Left lung (tissue), 10 donors: Measurements from ENCODE around the gene TMEM214. TPM values are rescaled to one million over a fixed set of nuclear protein-coding genes. Genes with fewer than 3 reads are reported as not detected.
A peak's percentile ranks its signal among the peaks of the same experiment; 100 is the strongest.

ENCODE experiments used
- ATAC-seq: fragments of 200-7000 bp; cut with Tn5 transposase; one replicate; pipeline ENCODE4 v1.9.1; 2020; ENCODE audit warnings: moderate library complexity
- DNase-seq, 4 donors: peaks; one replicate each; pipeline ENCODE4 v3.0.0-alpha.2; 2013 to 2020
- H3K27ac ChIP-seq, 2 donors: fragments of 200-600 bp; sonication (generic) in 1 of 2; one replicate each; pipeline versions ENCODE4 v1.5.0 to v1.8.0; 2020 to 2021
- H3K27me3 ChIP-seq, 2 donors: fragments of 200-600 bp; sonication (generic) in 1 of 2; one replicate each; pipeline versions ENCODE4 v1.5.0 to v1.8.0; 2020 to 2021
- H3K36me3 ChIP-seq, 2 donors: fragments of 200-600 bp; sonication (generic) in 1 of 2; one replicate each; pipeline versions ENCODE4 v1.5.0 to v1.8.0; 2020 to 2021
- H3K4me1 ChIP-seq, 2 donors: fragments of 200-600 bp; one replicate each; pipeline ENCODE4 v1.8.0; 2021
- H3K4me3 ChIP-seq, 2 donors: fragments of 200-600 bp; sonication (generic) in 1 of 2; one replicate each; pipeline versions ENCODE4 v1.5.0 to v1.8.0; 2020 to 2021; ENCODE audit warnings: mild to moderate bottlenecking in 1 of 2
- H3K9me3 ChIP-seq, 2 donors: fragments of 200-600 bp; sonication (generic) in 1 of 2; one replicate each; pipeline versions ENCODE4 v1.5.0 to v1.8.0; 2020 to 2021
- CTCF ChIP-seq, 2 donors: fragments of 200-600 bp; sonication (generic) in 1 of 2; IDR thresholded peaks; one replicate each; pipeline versions ENCODE4 v1.5.0 to v1.8.0; 2021; ENCODE audit warnings: antibody characterized with exemption in 2 of 2
- intact Hi-C, 2 donors: fragments of 100-400 bp; cut with DNase I; formaldehyde crosslinking; loops; one replicate each; pipeline versions ENCODE4 v1.11.2 to v1.14.2; 2022
- polyA plus RNA-seq, 6 donors: library from polyadenylated mRNA; unstranded; fragments of 120-200 nt; gene quantifications; one replicate each; pipeline ENCODE4 v1.2.1, GENCODE V29; 2013; ENCODE audit not compliant: insufficient read length in 6 of 6
- total RNA-seq, 2 donors: library from RNA; stranded (reverse); fragmentation: NEBNext Ultra II Directional; extraction: Animal tissue kit (Norgen Biotek cat#: 25700); gene quantifications; one replicate each; pipeline ENCODE4 v1.2.1, GENCODE V29; 2021
- donor health status: DM: no; HTN: yes; CAD: no.
- donor health status: DM: no; HTN: no; CAD: no.

Gene TMEM214
- total and polyA plus RNA-seq, 8 donors, result 59.8 to 105 (median 73.9) TPM

GRCh38 chr2:27019931-27020855, 12.6 kb upstream of the TMEM214 start:
- H3K36me3 ChIP-seq, result peaks cover 0 to 25% of the 10 kb centered on the region in 2 donors
- intact Hi-C loops, result loop anchor here in 1 of 2 donors (5.0 to 10.0 kb wide), 2 partner anchors 53 to 175 kb away; partner anchors contain the start of gene DPYSL5
- no peak overlapping the region for H3K4me3 ChIP-seq
- H3K4me1 ChIP-seq, result peaks cover 7 to 12% of the 10 kb centered on the region in 2 donors
- no peaks in the 10 kb centered on the region for H3K27me3 ChIP-seq
- no peak overlapping the region for H3K27ac ChIP-seq
- no peak for TF ChIP-seq CTCF (IDR thresholded peaks at IDR 0.05)
- ATAC-seq, result no peak
- DNase-seq, result peak in 1 of 4 donors; percentile 12
- H3K9me3 ChIP-seq, result no peaks in the 10 kb centered on the region

- Histone ChIP-seq H3K27ac (no peak overlapping the region), H3K36me3 (peaks cover 0 to 37% of the 10 kb centered on the region in 2 donors), H3K4me1 (peaks cover 3 to 7% of the 10 kb centered on the region in 2 donors), H3K4me3 (no peak overlapping the region), H3K9me3 (no peaks in the 10 kb centered on the region), H3K27me3 (no peaks in the 10 kb centered on the region)
- no peak for DNase-seq
- intact Hi-C loops, result no loop called here
- ATAC-seq, result peak; percentile 30
- no peak for TF ChIP-seq CTCF (IDR thresholded peaks at IDR 0.05)
Measured at GRCh38 chr2:27021253-27022049, 11.3 kb upstream of the TMEM214 start.

- H3K4me3 ChIP-seq, result no peak overlapping the region
- no peak for DNase-seq
- no peaks in the 10 kb centered on the region for H3K9me3 ChIP-seq
- TF ChIP-seq CTCF (IDR thresholded peaks at IDR 0.05), result no peak
- H3K27ac ChIP-seq, result no peak overlapping the region
- peaks cover 0 to 7% of the 10 kb centered on the region in 2 donors for H3K4me1 ChIP-seq
- peaks cover 0 to 48% of the 10 kb centered on the region in 2 donors for H3K36me3 ChIP-seq
- ATAC-seq, result no peak
- no peaks in the 10 kb centered on the region for H3K27me3 ChIP-seq
- intact Hi-C loops, result no loop called here
Measured at GRCh38 chr2:27023740-27024139, 9.0 kb upstream of the TMEM214 start.

GRCh38 chr2:27024188-27024587, 8.6 kb upstream of the TMEM214 start:
- no peak for DNase-seq
- Histone ChIP-seq H3K9me3 (no peaks in the 10 kb centered on the region), H3K4me1 (peaks cover 0 to 7% of the 10 kb centered on the region in 2 donors), H3K36me3 (peaks cover 0 to 48% of the 10 kb centered on the region in 2 donors), H3K4me3 (no peak overlapping the region), H3K27ac (no peak overlapping the region), H3K27me3 (no peaks in the 10 kb centered on the region)
- no peak for TF ChIP-seq CTCF (IDR thresholded peaks at IDR 0.05)
- ATAC-seq, result no peak
- intact Hi-C loops, result no loop called here

DNA sequence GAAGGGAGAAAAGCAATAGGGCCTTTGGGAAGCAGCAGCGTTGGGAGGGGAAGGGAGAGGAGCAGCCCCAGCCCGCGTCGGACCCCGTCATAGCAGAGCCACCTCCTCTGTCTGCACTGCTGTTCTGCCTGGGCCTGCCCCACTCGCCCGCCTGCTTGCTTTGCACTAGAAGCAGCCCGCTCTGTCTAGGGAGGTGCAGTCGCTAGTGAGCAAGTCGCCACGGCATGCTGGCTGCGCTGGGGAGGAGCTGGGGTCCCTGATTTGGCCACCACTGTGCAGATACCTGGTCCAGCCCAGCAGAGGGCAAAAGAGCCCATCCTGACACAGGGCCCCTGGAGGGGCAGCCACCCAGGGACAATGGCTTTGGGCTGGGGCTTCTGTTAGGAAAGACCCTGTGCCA, 8.0 kb upstream of the TMEM214 start:
- intact Hi-C loops, result no loop called here
- no peak for DNase-seq
- no peak for ATAC-seq
- TF ChIP-seq CTCF (IDR thresholded peaks at IDR 0.05), result no peak
- H3K27ac ChIP-seq, result no peak overlapping the region
- peaks cover 0 to 7% of the 10 kb centered on the region in 2 donors for H3K4me1 ChIP-seq
- no peak overlapping the region for H3K4me3 ChIP-seq
- H3K36me3 ChIP-seq, result peaks cover 0 to 48% of the 10 kb centered on the region in 2 donors
- H3K9me3 ChIP-seq, result no peaks in the 10 kb centered on the region
- no peaks in the 10 kb centered on the region for H3K27me3 ChIP-seq
